B cell (primary cell): ENCODE results near the gene GUCA2B. TPM values are rescaled to one million over a fixed set of nuclear protein-coding genes. Genes with fewer than 3 reads are reported as not detected.

Experiments
- ATAC-seq: fragments of 200-7000 bp; cut with Tn5 transposase; one replicate; pipeline ENCODE4 v1.10.0; 2021; ENCODE audit warnings: low read depth, mild to moderate bottlenecking, moderate number of reproducible peaks, moderate library complexity
- CTCF ChIA-PET: fragments of 350-600 bp; sonication (Branson Sonifier 250); formaldehyde crosslinking; loops from one replicate; lab custom pipeline; 2021; ENCODE audit warnings: antibody characterized with exemption, inconsistent platforms; lab: Charles Lee
- POLR2A ChIA-PET: fragments of 350-600 bp; sonication (Branson Sonifier 250); formaldehyde crosslinking; loops from one replicate; lab custom pipeline; 2021; ENCODE audit warnings: antibody characterized with exemption; lab: Charles Lee
- DNase-seq: peaks from one replicate; pipeline ENCODE4 v3.0.0; 2013
- H2AFZ ChIP-seq: 2 replicates; pipeline ENCODE4 v1.6.1; 2012; ENCODE audit warnings: mild to moderate bottlenecking, low read depth, low read length; ENCODE audit not compliant: insufficient read depth, poor library complexity, severe bottlenecking
- H3K27ac ChIP-seq, 2 donors: 1 replicate in 1 of 2; 2 replicates in 1 of 2; pipeline ENCODE4 v1.5.1; 2012 to 2013; ENCODE audit warnings: low read length in 2 of 2, mild to moderate bottlenecking in 2 of 2, moderate library complexity in 1 of 2
- H3K27me3 ChIP-seq, 4 experiments: fragments of 200-600 bp in 1 of 4; sonication (generic) in 1 of 4; replicated peaks in 1 of 4; 1 replicate in 2 of 4; 2 replicates in 2 of 4; pipeline versions ENCODE4 v1.6.1 to v1.7.0; 2013 to 2016; ENCODE audit warnings: low read length in 3 of 4, mild to moderate bottlenecking in 2 of 4, mixed read lengths in 1 of 4, moderate library complexity in 1 of 4; ENCODE audit not compliant: insufficient read depth in 4 of 4, control insufficient read depth in 3 of 4; ENCODE audit errors: control extremely low read depth in 1 of 4
- H3K36me3 ChIP-seq, 2 experiments: replicated peaks in 1 of 2; 1 replicate in 1 of 2; 2 replicates in 1 of 2; pipeline versions ENCODE4 v1.6.1 to v1.7.1; 2013; ENCODE audit warnings: low read length in 1 of 2; ENCODE audit not compliant: insufficient read depth in 2 of 2, control insufficient read depth in 1 of 2; ENCODE audit errors: control extremely low read depth in 1 of 2, extremely low read depth in 1 of 2
- H3K4me1 ChIP-seq, 2 donors: fragments of 200-600 bp in 1 of 2; sonication (generic) in 1 of 2; 1 replicate in 1 of 2; 2 replicates in 1 of 2; pipeline versions ENCODE4 v1.5.1 to v1.6.1; 2013 to 2017; ENCODE audit warnings: low read length in 2 of 2; ENCODE audit not compliant: control insufficient read depth in 2 of 2, insufficient read depth in 2 of 2
- H3K4me2 ChIP-seq: replicated peaks from 2 replicates; pipeline ENCODE3; 2012; ENCODE audit warnings: mild to moderate bottlenecking, low read depth, low read length; ENCODE audit not compliant: poor library complexity, severe bottlenecking
- H3K4me3 ChIP-seq, 5 experiments: fragments of 200-600 bp in 1 of 5; sonication (generic) in 1 of 5; 1 replicate in 3 of 5; 2 replicates in 2 of 5; pipeline versions ENCODE4 v1.5.1 to v1.7.0; 2011 to 2016; ENCODE audit warnings: low read length in 4 of 5, mild to moderate bottlenecking in 4 of 5, low read depth in 2 of 5, control low read depth in 1 of 5, moderate library complexity in 1 of 5; ENCODE audit not compliant: insufficient read depth in 1 of 5; ENCODE audit errors: control extremely low read depth in 1 of 5, extremely low read depth in 1 of 5
- H3K79me2 ChIP-seq: fragments of 200-600 bp; sonication (generic); one replicate; pipeline ENCODE4 v1.6.0; 2016; ENCODE audit warnings: low read length; ENCODE audit not compliant: control insufficient read depth, insufficient read depth
- H3K9ac ChIP-seq: fragments of 200-600 bp; sonication (generic); 2 replicates; pipeline ENCODE4 v1.6.1; 2017; ENCODE audit warnings: mild to moderate bottlenecking, low read length, moderate library complexity
- H3K9me3 ChIP-seq, 3 donors: one replicate each; pipeline versions ENCODE4 v1.6.1 to v1.7.1; 2013; ENCODE audit warnings: low read length in 2 of 3; ENCODE audit not compliant: control insufficient read depth in 2 of 3, insufficient read depth in 1 of 3; ENCODE audit errors: control extremely low read depth in 1 of 3
- H4K20me1 ChIP-seq: 2 replicates; pipeline ENCODE4 v1.6.0; 2012; ENCODE audit warnings: mild to moderate bottlenecking, low read length; ENCODE audit not compliant: insufficient read depth, control insufficient read depth, poor library complexity, severe bottlenecking
- H3K27ac Mint-ChIP-seq: one replicate; pipeline ENCODE4 v1.8.0; 2021; ENCODE audit warnings: mixed read lengths
- H3K27me3 Mint-ChIP-seq: one replicate; pipeline ENCODE4 v1.8.0; 2021; ENCODE audit warnings: mixed read lengths
- H3K4me1 Mint-ChIP-seq: one replicate; pipeline ENCODE4 v1.8.0; 2021; ENCODE audit warnings: mixed read lengths
- H3K4me3 Mint-ChIP-seq: one replicate; pipeline ENCODE4 v1.8.0; 2021; ENCODE audit warnings: mixed read lengths
- H3K9me3 Mint-ChIP-seq: one replicate; pipeline ENCODE4 v1.8.0; 2022; ENCODE audit warnings: mixed read lengths; ENCODE audit not compliant: insufficient read depth
- CTCF ChIP-seq: fragments of 200-600 bp; IDR thresholded peaks from one replicate; pipeline ENCODE4 v1.8.0; 2022; ENCODE audit warnings: antibody characterized with exemption, mild to moderate bottlenecking
- EZH2 ChIP-seq: IDR thresholded peaks from 2 replicates; pipeline ENCODE4 v1.6.1; 2012; ENCODE audit warnings: borderline replicate concordance, low read depth, mild to moderate bottlenecking, moderate library complexity, low read length; ENCODE audit not compliant: insufficient read depth, poor library complexity, severe bottlenecking
- WGBS: methylation state at CpG from one replicate; pipeline ENCODE4 v1.1.5; 2013; ENCODE audit warnings: missing lambda C conversion rate; ENCODE audit not compliant: insufficient coverage; 5-methylcytosine and 5-hydroxymethylcytosine counted together
- intact Hi-C: fragments of 100-400 bp; cut with micrococcal nuclease; formaldehyde crosslinking; loops from one replicate; pipeline ENCODE4 v1.10.0; 2022
- polyA plus RNA-seq: library from polyadenylated mRNA; depleted of rRNA; stranded (reverse); fragments of >200 nt; gene quantifications from 2 replicates; pipeline ENCODE4 v1.2.3, GENCODE V29; 2012
- total RNA-seq, 2 donors: library from RNA; stranded (reverse); fragments of 120-200 nt in 1 of 2; gene quantifications; 1 replicate in 1 of 2; 2 replicates in 1 of 2; pipeline versions ENCODE4 v1.2.3 to v1.2.4, GENCODE V29; 2013 to 2022

GUCA2B gene
- total and polyA plus RNA-seq, 2 donors (not counting 1 experiment from before 2014, with no cell fraction given): not detected

GRCh38 chr1:42145389-42145716, 7.9 kb upstream of the GUCA2B start:
- no peaks in the 10 kb centered on the region for H3K4me1 Mint-ChIP-seq

More at GRCh38 chr1:42145389-42145716, 7.9 kb upstream of the GUCA2B start:
- peaks cover 20% of the 10 kb centered on the region for H3K27me3 Mint-ChIP-seq
- ATAC-seq (no peak), DNase-seq (no peak)
- POLR2A ChIA-PET: no interaction called here
- Histone ChIP-seq H3K4me3 (no peak overlapping the region), H3K9me3 (no peaks in the 10 kb centered on the region), H3K9ac (no peak overlapping the region), H3K36me3 (no peaks in the 10 kb centered on the region), H4K20me1 (no peaks in the 10 kb centered on the region), H3K27ac (no peak overlapping the region), H3K4me2 (no peak overlapping the region), H3K27me3 (peaks cover 0 to 17% (median 5%) of the 10 kb centered on the region in 4 experiments), H3K4me1 (no peaks in the 10 kb centered on the region), H2AFZ (no peak overlapping the region), H3K79me2 (no peaks in the 10 kb centered on the region)
- TF ChIP-seq EZH2: no peak
- TF ChIP-seq CTCF: no peak
- H3K4me3 Mint-ChIP-seq: no peak overlapping the region
- WGBS: 17% methylated on average over 6 of the region's 8 CpGs
- intact Hi-C loops: no loop called here
- CTCF ChIA-PET: no interaction called here
- no peaks in the 10 kb centered on the region for H3K9me3 Mint-ChIP-seq
- H3K27ac Mint-ChIP-seq: no peak overlapping the region
